T-helper 1 cell treated with Interleukin-12 subunit alpha and Interleukin-12 subunit beta and Interleukin-4 antibody, amounts not matched to agents 30 ng/mL and 1 ng/mL, for 36 hours (primary cell): ENCODE data around the gene CTDP1. TPM values are rescaled to one million over a fixed set of nuclear protein-coding genes. Genes with fewer than 3 reads are reported as not detected.

Experiments
- total RNA-seq: library from RNA; stranded (reverse); gene quantifications from 2 replicates; pipeline ENCODE4 v1.2.3, GENCODE V29; 2022

The CTDP1 gene
- total RNA-seq, 1 donor from 2014 or later, result 37.5 TPM

Other genes with a start within 250 kb of the CTDP1 start
- not detected in 2 replicates for gene KCNG2, start 118.1 kb downstream of the CTDP1 start, total RNA-seq